Ectodermal cell (in vitro differentiated cells): ENCODE results near the gene ALDH5A1.
"Not testable (repeated sequence)": the region's sequence is repeated elsewhere in the genome, so short reads cannot be mapped to it uniquely, and the experiment has no call there.

Source experiments
- H3K27ac ChIP-seq: 2 replicates; pipeline ENCODE4 v1.7.0; 2013; ENCODE audit warnings: mild to moderate bottlenecking, low read depth, low read length; ENCODE audit not compliant: insufficient read depth, poor library complexity, severe bottlenecking
- H3K27me3 ChIP-seq: 2 replicates; pipeline ENCODE4 v1.7.0; 2013; ENCODE audit warnings: mild to moderate bottlenecking, low read length; ENCODE audit not compliant: insufficient read depth, control insufficient read depth, poor library complexity, severe bottlenecking
- H3K36me3 ChIP-seq: one replicate; pipeline ENCODE4 v1.7.0; 2013; ENCODE audit warnings: low read length; ENCODE audit not compliant: control insufficient read depth, insufficient read depth
- H3K4me1 ChIP-seq: one replicate; pipeline ENCODE4 v1.7.0; 2013; ENCODE audit warnings: low read length; ENCODE audit not compliant: control insufficient read depth, insufficient read depth
- H3K4me3 ChIP-seq: 2 replicates; pipeline ENCODE4 v1.7.0; 2013; ENCODE audit warnings: low read depth, low read length, control low read depth; ENCODE audit not compliant: insufficient read depth
- H3K9me3 ChIP-seq: 2 replicates; pipeline ENCODE4 v1.7.0; 2013; ENCODE audit warnings: mild to moderate bottlenecking, low read length, moderate library complexity; ENCODE audit not compliant: control insufficient read depth
- WGBS, 2 experiments: methylation state at CpG; one replicate each; pipeline ENCODE4 v1.1.7; 2013; ENCODE audit warnings: missing lambda C conversion rate in 2 of 2; 5-methylcytosine and 5-hydroxymethylcytosine counted together

The ALDH5A1 gene

GRCh38 chr6:24501914-24502313 lies 7.1 kb downstream of the ALDH5A1 start:
- Histone ChIP-seq H3K27ac (no peak overlapping the region), H3K4me3 (no peak overlapping the region), H3K4me1 (no peaks in the 10 kb centered on the region), H3K27me3 (no peaks in the 10 kb centered on the region), H3K9me3 (no peaks in the 10 kb centered on the region), H3K36me3 (no peaks in the 10 kb centered on the region)

GRCh38 chr6:24504287-24504648 lies 9.5 kb downstream of the ALDH5A1 start:
- Histone ChIP-seq H3K4me3 (no peak overlapping the region), H3K36me3 (no peaks in the 10 kb centered on the region), H3K4me1 (no peaks in the 10 kb centered on the region), H3K27ac (no peak overlapping the region), H3K27me3 (no peaks in the 10 kb centered on the region), H3K9me3 (no peaks in the 10 kb centered on the region)
- WGBS, 2 experiments = 92 to 100% methylated on average over 1 of the region's 1 CpG

- no peaks in the 10 kb centered on the region for H3K27me3 ChIP-seq
- no peak overlapping the region for H3K4me3 ChIP-seq
- WGBS, 2 experiments = 92% methylated on average over 14 of the region's 14 CpGs
- H3K36me3 ChIP-seq = no peaks in the 10 kb centered on the region
- no peaks in the 10 kb centered on the region for H3K9me3 ChIP-seq
- H3K4me1 ChIP-seq = no peaks in the 10 kb centered on the region
- H3K27ac ChIP-seq = no peak overlapping the region
These were observed 10.1 kb downstream of the ALDH5A1 start for GRCh38 chr6:24504649-24505586.

- WGBS, 2 experiments = 85 to 100% methylated on average over 2 to 3 of the region's 3 CpGs
- H3K9me3 ChIP-seq = no peaks in the 10 kb centered on the region
- H3K4me3 ChIP-seq = no peak overlapping the region
- H3K36me3 ChIP-seq = no peaks in the 10 kb centered on the region
- no peak overlapping the region for H3K27ac ChIP-seq
- no peaks in the 10 kb centered on the region for H3K4me1 ChIP-seq
- no peaks in the 10 kb centered on the region for H3K27me3 ChIP-seq
These were observed 12.2 kb downstream of the ALDH5A1 start for GRCh38 chr6:24506814-24507520.

- H3K27ac ChIP-seq, H3K4me3 ChIP-seq, H3K4me1 ChIP-seq, H3K27me3 ChIP-seq, H3K36me3 ChIP-seq, H3K9me3 ChIP-seq: not testable (repeated sequence)
- WGBS, 2 experiments = 79 to 84% methylated on average over 6 of the region's 6 CpGs
These were observed 17.2 kb downstream of the ALDH5A1 start for GRCh38 chr6:24511976-24512375.

- H3K36me3 ChIP-seq = no peaks in the 10 kb centered on the region
- H3K4me1 ChIP-seq = no peaks in the 10 kb centered on the region
- H3K9me3 ChIP-seq = no peaks in the 10 kb centered on the region
- no peak overlapping the region for H3K4me3 ChIP-seq
- H3K27ac ChIP-seq = no peak overlapping the region
- no peaks in the 10 kb centered on the region for H3K27me3 ChIP-seq
- WGBS, 2 experiments = 89% methylated on average over 4 of the region's 4 CpGs
These were observed 18.8 kb downstream of the ALDH5A1 start for GRCh38 chr6:24513602-24514001.

GRCh38 chr6:24517659-24518543 lies 23.1 kb downstream of the ALDH5A1 start:
- Histone ChIP-seq H3K4me3 (no peak overlapping the region), H3K27ac (no peak overlapping the region), H3K9me3 (no peaks in the 10 kb centered on the region), H3K27me3 (no peaks in the 10 kb centered on the region), H3K36me3 (no peaks in the 10 kb centered on the region), H3K4me1 (no peaks in the 10 kb centered on the region)
- WGBS, 2 experiments = 87 to 90% methylated on average over 4 of the region's 4 CpGs

GRCh38 chr6:24520929-24521546 lies 26.3 kb downstream of the ALDH5A1 start:
- H3K4me1 ChIP-seq = no peaks in the 10 kb centered on the region
- no peaks in the 10 kb centered on the region for H3K27me3 ChIP-seq
- H3K4me3 ChIP-seq = no peak overlapping the region
- no peak overlapping the region for H3K27ac ChIP-seq
- 18 to 20% methylated on average over 5 to 6 of the region's 6 CpGs for WGBS, 2 experiments
- H3K36me3 ChIP-seq = no peaks in the 10 kb centered on the region
- H3K9me3 ChIP-seq = no peaks in the 10 kb centered on the region

GRCh38 chr6:24522228-24523176 lies 27.7 kb downstream of the ALDH5A1 start:
- no peak overlapping the region for H3K4me3 ChIP-seq
- H3K27me3 ChIP-seq = no peaks in the 10 kb centered on the region
- no peaks in the 10 kb centered on the region for H3K36me3 ChIP-seq
- WGBS, 2 experiments = 89 to 90% methylated on average over 11 to 12 of the region's 13 CpGs
- H3K27ac ChIP-seq = no peak overlapping the region
- H3K9me3 ChIP-seq = no peaks in the 10 kb centered on the region
- no peaks in the 10 kb centered on the region for H3K4me1 ChIP-seq
